HL-60 (cell line): ENCODE measurements around the gene KRTAP5-9.

Experiments
- DNase-seq, 2 experiments: peaks; one replicate each; pipeline ENCODE4 v3.0.0-alpha.2; 2010 to 2020; ENCODE audit warnings: low read depth in 1 of 2, low spot score in 1 of 2
- H3K27ac ChIP-seq: fragments of 250-450 bp; sonication (Bioruptor Pico); replicated peaks from 2 replicates; pipeline ENCODE4 v1.5.1; 2020; ENCODE audit warnings: mild to moderate bottlenecking, moderate library complexity
- H3K27me3 ChIP-seq: fragments of 250-450 bp; sonication (Bioruptor Pico); 2 replicates; pipeline ENCODE4 v1.5.1; 2021; ENCODE audit warnings: mild to moderate bottlenecking, moderate library complexity; ENCODE audit not compliant: insufficient read depth, poor library complexity, severe bottlenecking
- H3K4me3 ChIP-seq: replicated peaks from 2 replicates; pipeline ENCODE4 v1.5.1; 2011; ENCODE audit warnings: mild to moderate bottlenecking, control low read depth, low read length; ENCODE audit not compliant: insufficient read depth
- CTCF ChIP-seq: IDR thresholded peaks from one replicate; pipeline ENCODE4 v1.5.1; 2011; ENCODE audit warnings: low read length, control low read depth, inconsistent platforms; ENCODE audit not compliant: insufficient read depth
- GABPA ChIP-seq: IDR thresholded peaks from 2 replicates; pipeline ENCODE4 v1.6.1; 2012; ENCODE audit warnings: low read depth
- POLR2AphosphoS5 ChIP-seq: IDR thresholded peaks from 2 replicates; pipeline ENCODE4 v1.6.1; 2012; ENCODE audit warnings: low read depth
- REST ChIP-seq: IDR thresholded peaks from 2 replicates; pipeline ENCODE4 v1.6.1; 2012; ENCODE audit warnings: low read depth; ENCODE audit not compliant: insufficient replicate concordance
- SPI1 ChIP-seq: IDR thresholded peaks from 2 replicates; pipeline ENCODE4 v1.6.1; 2012; ENCODE audit warnings: low read depth, mild to moderate bottlenecking, borderline replicate concordance

Gene KRTAP5-9

GRCh38 chr11:71502026-71502425 is 46.2 kb upstream of the KRTAP5-9 start:
- Histone ChIP-seq H3K27ac (no peak overlapping the region), H3K4me3 (no peak overlapping the region), H3K27me3 (no peaks in the 10 kb centered on the region)
- no peak for DNase-seq
- no peak for TF ChIP-seq POLR2AphosphoS5
- TF ChIP-seq CTCF: no peak
- no peak for TF ChIP-seq GABPA
- no peak for TF ChIP-seq SPI1
- TF ChIP-seq REST: no peak

- H3K27me3 ChIP-seq: no peaks in the 10 kb centered on the region
- no peak for DNase-seq
- TF ChIP-seq CTCF (no peak), SPI1 (no peak), POLR2AphosphoS5 (no peak), REST (no peak), GABPA (no peak)
- no peak overlapping the region for H3K4me3 ChIP-seq
- H3K27ac ChIP-seq: no peak overlapping the region
Observed at GRCh38 chr11:71502871-71503435, 45.3 kb upstream of the KRTAP5-9 start.

GRCh38 chr11:71504531-71504930 is 43.7 kb upstream of the KRTAP5-9 start:
- no peak overlapping the region for H3K4me3 ChIP-seq
- H3K27ac ChIP-seq: no peak overlapping the region
- H3K27me3 ChIP-seq: no peaks in the 10 kb centered on the region
- no peak for DNase-seq
- TF ChIP-seq SPI1 (no peak), CTCF (no peak), GABPA (no peak), REST (no peak), POLR2AphosphoS5 (no peak)
